Astrocyte (in vitro differentiated cells and primary cell): ENCODE data around the gene GRHL1.
A peak's percentile ranks its signal among the peaks of the same experiment; 100 is the strongest.

Source experiments
- CTCF ChIP-seq: IDR thresholded peaks from 2 replicates; pipeline ENCODE4 v1.5.1; 2011; ENCODE audit warnings: low read depth, mild to moderate bottlenecking, inconsistent platforms, low read length, moderate library complexity; ENCODE audit not compliant: insufficient read depth
- EZH2 ChIP-seq: IDR thresholded peaks from 2 replicates; pipeline ENCODE4 v1.6.1; 2012; ENCODE audit warnings: mild to moderate bottlenecking, low read length, inconsistent platforms; ENCODE audit not compliant: insufficient read depth

- TF ChIP-seq CTCF = peak; percentile 70
- TF ChIP-seq EZH2 = no peak
These were observed 32.8 kb downstream of the GRHL1 start for GRCh38 chr2:9984217-9984739.
